Right lobe of liver (tissue), 4 donors: Measurements from ENCODE around the gene BOLA3.

Experiments
- CTCF ChIP-seq, 4 donors: fragments of 200-600 bp in 3 of 4; fragments of 450-650 bp in 1 of 4; IDR thresholded peaks; one replicate each; pipeline versions ENCODE4 v1.5.1 to v1.8.0; 2016 to 2022; ENCODE audit warnings: antibody characterized with exemption in 4 of 4, mild to moderate bottlenecking in 2 of 4
- POLR2A ChIP-seq: fragments of 450-650 bp; IDR thresholded peaks from one replicate; pipeline ENCODE4 v1.6.1; 2017; ENCODE audit warnings: antibody characterized with exemption, mild to moderate bottlenecking
- donor health status: DM: no; HTN: no; CAD: no.
- donor health status: DM: no; HTN: no; CAD: no.
- donor health status: DM: no; HTN: yes; CAD: no.

- TF ChIP-seq CTCF (IDR thresholded peaks at IDR 0.05) (no peak), POLR2A (no peak)
These were observed 19.5 kb downstream of the BOLA3 start for GRCh38 chr2:74128206-74128605.
